ENCODE data around the gene SLC18A2.

SLC18A2 gene

GRCh38 chr10:117217196-117217761 is 23.6 kb upstream of the SLC18A2 start:
- Histone ChIP-seq H3K36me3 (replicated peaks; ENCODE audit: insufficient read depth, low read length) (no peaks in the 10 kb centered on the region), H3K4me1 (ENCODE audit: low read length) (no peaks in the 10 kb centered on the region), H3K9me3 (replicated peaks; ENCODE audit: insufficient read depth, low read length) (no peaks in the 10 kb centered on the region), H2AFZ (ENCODE audit: low read length) (peak overlapping the region; percentile 87), H3K4me2 (ENCODE audit: low read depth, low read length) (peak overlapping the region; percentile 92), H4K20me1 (ENCODE audit: insufficient read depth, low read length) (no peaks in the 10 kb centered on the region), H3F3A (ENCODE audit: insufficient read depth, low read length) (no peaks in the 10 kb centered on the region), H3K27ac (ENCODE audit: low read length) (no peak overlapping the region), H3K79me2 (ENCODE audit: low read length) (no peaks in the 10 kb centered on the region), H3K9ac (ENCODE audit: low read length) (peak overlapping the region; percentile 6; the same call in 1 of the 2 replicates), H3K9me2 (replicated peaks; ENCODE audit: insufficient read depth, low read length) (no peaks in the 10 kb centered on the region), H3K4me3 (ENCODE audit: low read length) (peak overlapping the region; percentile 68), H3K27me3 (replicated peaks; ENCODE audit: insufficient read depth, low read length) (peaks cover 6% of the 10 kb centered on the region)
- TF ChIP-seq EZH2phosphoT487 (IDR thresholded peaks at IDR 0.05; ENCODE audit: low read length): no peak
- TF ChIP-seq EZH2 (optimal IDR thresholded peaks at IDR 0.05; ENCODE audit: low read depth, low read length): no peak
- no peak for TF ChIP-seq CTCF (IDR thresholded peaks at IDR 0.05; ENCODE audit: low read length)
- peak; percentile 58 for DNase-seq

- no peak for DNase-seq
- Histone ChIP-seq H3K79me2 (ENCODE audit: low read length) (no peaks in the 10 kb centered on the region), H2AFZ (ENCODE audit: low read length) (no peak overlapping the region), H3K36me3 (replicated peaks; ENCODE audit: insufficient read depth, low read length) (no peaks in the 10 kb centered on the region), H3F3A (ENCODE audit: insufficient read depth, low read length) (no peaks in the 10 kb centered on the region), H3K4me2 (ENCODE audit: low read depth, low read length) (no peak overlapping the region), H3K9ac (ENCODE audit: low read length) (no peak overlapping the region), H3K27me3 (replicated peaks; ENCODE audit: insufficient read depth, low read length) (peaks cover 6% of the 10 kb centered on the region), H3K4me1 (ENCODE audit: low read length) (no peaks in the 10 kb centered on the region), H3K4me3 (ENCODE audit: low read length) (no peak overlapping the region), H3K9me3 (replicated peaks; ENCODE audit: insufficient read depth, low read length) (no peaks in the 10 kb centered on the region), H4K20me1 (ENCODE audit: insufficient read depth, low read length) (no peaks in the 10 kb centered on the region), H3K27ac (ENCODE audit: low read length) (no peak overlapping the region), H3K9me2 (replicated peaks; ENCODE audit: insufficient read depth, low read length) (no peaks in the 10 kb centered on the region)
- no peak for TF ChIP-seq EZH2 (optimal IDR thresholded peaks at IDR 0.05; ENCODE audit: low read depth, low read length)
- TF ChIP-seq CTCF (IDR thresholded peaks at IDR 0.05; ENCODE audit: low read length): no peak
- TF ChIP-seq EZH2phosphoT487 (IDR thresholded peaks at IDR 0.05; ENCODE audit: low read length): no peak
Measured at GRCh38 chr10:117218654-117219053, 22.3 kb upstream of the SLC18A2 start.

GRCh38 chr10:117221156-117221711 is 19.7 kb upstream of the SLC18A2 start:
- no peak overlapping the region for H3K4me3 ChIP-seq (ENCODE audit: low read length)
- TF ChIP-seq EZH2phosphoT487 (IDR thresholded peaks at IDR 0.05; ENCODE audit: low read length): no peak
- no peak for TF ChIP-seq EZH2 (optimal IDR thresholded peaks at IDR 0.05; ENCODE audit: low read depth, low read length)
- TF ChIP-seq CTCF (IDR thresholded peaks at IDR 0.05; ENCODE audit: low read length): no peak
- no peaks in the 10 kb centered on the region for H3K9me2 ChIP-seq (replicated peaks; ENCODE audit: insufficient read depth, low read length)
- no peaks in the 10 kb centered on the region for H3K27me3 ChIP-seq (replicated peaks; ENCODE audit: insufficient read depth, low read length)
- H3K36me3 ChIP-seq (replicated peaks; ENCODE audit: insufficient read depth, low read length): no peaks in the 10 kb centered on the region
- H4K20me1 ChIP-seq (ENCODE audit: insufficient read depth, low read length): no peaks in the 10 kb centered on the region
- no peaks in the 10 kb centered on the region for H3K9me3 ChIP-seq (replicated peaks; ENCODE audit: insufficient read depth, low read length)
- no peak for DNase-seq
- H3F3A ChIP-seq (ENCODE audit: insufficient read depth, low read length): no peaks in the 10 kb centered on the region
- H3K9ac ChIP-seq (ENCODE audit: low read length): no peak overlapping the region
- H3K4me2 ChIP-seq (ENCODE audit: low read depth, low read length): no peak overlapping the region
- H2AFZ ChIP-seq (ENCODE audit: low read length): no peak overlapping the region
- H3K27ac ChIP-seq (ENCODE audit: low read length): no peak overlapping the region
- no peaks in the 10 kb centered on the region for H3K4me1 ChIP-seq (ENCODE audit: low read length)
- H3K79me2 ChIP-seq (ENCODE audit: low read length): no peaks in the 10 kb centered on the region

Data from MM.1S (cell line).